ENCODE measurements around the gene ITPKA.

GRCh38 chr15:41512512-41512939 lies 18.9 kb downstream of the ITPKA start:
- TF ChIP-seq CTCF (IDR thresholded peaks at IDR 0.05), result no peak
- no peak for TF ChIP-seq SIN3A (IDR thresholded peaks at IDR 0.05; ENCODE audit: borderline replicate concordance, insufficient read depth, low read depth, low read length)
- no peak for TF ChIP-seq POLR2AphosphoS5 (IDR thresholded peaks at IDR 0.05; ENCODE audit: low read depth, low read length)
- TF ChIP-seq REST (IDR thresholded peaks at IDR 0.05; ENCODE audit: insufficient read depth in 1 of 2, low read depth in 2 of 2, low read length in 1 of 2), result no peak

All from Panc1 (cell line).